SKM-1 (cell line): ENCODE data around the gene WDR5B.
"Not testable (repeated sequence)": the region's sequence is repeated elsewhere in the genome, so short reads cannot be mapped to it uniquely, and the experiment has no call there.

ENCODE experiments used
- DNase-seq: peaks from one replicate; lab custom pipeline; 2025; ENCODE audit not compliant: unreplicated experiment; lab: John Stamatoyannopoulos, UW

Gene WDR5B

DNA sequence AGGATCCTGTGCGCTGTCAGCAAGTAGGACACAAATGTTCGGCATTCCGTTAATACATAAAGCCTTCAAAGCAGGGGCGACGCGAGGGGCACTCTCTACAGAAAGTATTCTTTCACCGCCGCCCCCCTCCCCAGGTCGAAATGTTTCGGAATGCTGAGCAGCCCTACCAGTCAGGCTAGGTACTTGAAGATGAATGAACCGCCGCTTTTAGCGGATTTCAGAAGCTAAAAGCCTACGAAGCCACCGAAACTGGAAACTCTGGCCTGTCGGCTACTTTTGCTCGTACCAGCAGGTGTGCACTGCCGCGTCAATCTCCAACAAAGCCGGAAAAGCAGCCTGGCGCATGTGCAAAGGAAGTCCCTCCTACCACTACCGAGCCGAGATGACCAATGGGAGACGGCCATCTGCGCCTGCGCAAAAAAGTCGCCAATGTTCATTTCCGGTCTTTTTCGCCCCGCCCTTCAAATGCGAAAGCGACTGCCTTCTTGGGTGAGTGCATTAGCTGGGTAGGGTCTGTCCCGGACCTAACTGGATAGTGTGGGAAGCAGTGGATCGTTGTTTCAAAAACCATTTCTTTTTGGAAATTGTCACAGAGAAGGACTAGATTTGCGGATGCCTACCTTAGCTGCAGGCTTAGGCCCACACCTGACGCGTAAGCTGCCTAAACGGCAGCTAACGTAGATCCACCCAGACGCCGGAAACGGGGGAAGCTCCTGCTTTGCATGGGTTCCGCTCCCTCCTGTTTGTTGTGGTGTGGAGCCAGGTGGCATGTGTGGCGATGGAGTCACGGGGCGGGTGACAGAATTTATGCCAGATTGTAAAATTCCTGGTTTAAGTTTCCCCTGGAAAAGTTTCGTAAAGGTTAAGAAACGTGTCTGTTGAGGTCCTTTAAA, at the start of gene WDR5B:
Gene WDR5B, minus strand, starts transcription at position 301 of the 893 bp plus-strand sequence. CDS start 534 bp downstream, outside the sequence.
- no peak for DNase-seq

DNA sequence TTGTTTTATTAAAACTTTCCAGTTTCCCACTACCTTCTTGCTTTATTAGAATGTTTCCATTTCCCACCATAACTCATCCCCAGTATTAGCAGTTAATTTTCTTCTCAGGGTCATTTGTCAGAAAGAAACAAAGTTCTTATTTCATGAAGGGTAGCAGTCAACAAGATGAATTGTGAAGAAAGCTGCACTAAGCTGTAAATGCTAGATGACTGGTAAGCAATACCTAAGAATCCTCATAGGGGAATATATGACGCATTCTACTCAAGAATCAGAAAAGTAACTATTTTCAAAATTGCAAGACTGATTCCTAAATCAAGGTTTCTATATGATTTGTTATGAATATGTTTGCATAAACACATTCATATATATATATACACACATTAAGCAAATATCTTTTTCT, 48.8 kb upstream of the WDR5B start:
- DNase-seq: no peak

DNA sequence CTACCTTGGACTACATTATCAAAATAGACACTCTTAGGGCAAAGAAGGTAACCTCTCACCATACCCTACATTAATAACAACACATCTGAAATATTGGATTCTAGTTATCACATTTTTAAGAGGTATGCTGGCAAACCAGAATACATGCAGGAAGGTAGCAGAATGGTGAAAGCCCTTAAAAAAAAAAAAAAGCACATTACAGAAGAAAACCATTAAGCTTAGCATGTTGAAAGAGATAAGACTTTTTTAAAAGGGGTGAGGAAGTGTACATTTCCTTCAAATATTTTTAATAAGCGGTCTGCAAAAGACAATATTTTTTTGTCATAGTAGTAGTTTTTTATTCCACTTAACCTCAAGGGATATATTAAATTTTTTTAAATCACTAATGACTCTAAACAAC, 46.5 kb upstream of the WDR5B start:
- DNase-seq: no peak

DNA sequence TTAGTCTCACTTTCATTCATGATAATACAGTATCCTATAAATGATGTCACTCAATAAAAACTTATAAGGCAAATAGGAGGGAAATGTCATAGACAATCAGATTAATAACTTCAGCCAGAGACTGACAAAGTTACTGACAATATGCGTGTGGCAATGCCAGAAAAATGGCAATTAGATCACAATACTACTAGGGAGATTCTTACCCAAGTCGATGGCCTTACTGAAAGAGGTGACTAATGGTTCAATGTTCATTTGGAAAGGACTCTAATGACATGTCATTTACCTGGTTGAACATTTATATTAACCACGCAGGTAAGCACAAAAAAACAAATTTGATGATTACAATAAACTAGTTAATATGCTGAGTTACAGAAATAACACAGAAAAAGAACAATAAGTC, 45.9 kb upstream of the WDR5B start:
- no peak for DNase-seq

DNA sequence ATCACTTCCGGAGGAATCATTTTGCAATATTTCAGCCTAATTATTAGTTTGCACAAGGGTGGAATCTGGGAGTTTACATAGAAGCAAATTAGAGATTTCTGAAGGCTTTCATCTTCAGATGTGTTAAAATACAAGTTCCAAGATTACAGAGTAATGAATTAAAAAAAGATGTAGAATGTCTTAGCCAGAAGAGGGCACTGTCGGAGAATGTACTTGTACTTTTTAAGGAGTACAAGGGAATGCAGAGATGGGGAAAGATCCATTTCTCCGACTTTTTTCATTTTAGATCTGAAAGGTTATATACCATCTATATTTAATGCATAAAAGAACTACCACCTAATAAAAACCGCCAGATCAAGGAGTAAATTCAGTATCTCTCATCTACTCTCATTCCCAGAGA, 43.1 kb upstream of the WDR5B start:
- no peak for DNase-seq

DNA sequence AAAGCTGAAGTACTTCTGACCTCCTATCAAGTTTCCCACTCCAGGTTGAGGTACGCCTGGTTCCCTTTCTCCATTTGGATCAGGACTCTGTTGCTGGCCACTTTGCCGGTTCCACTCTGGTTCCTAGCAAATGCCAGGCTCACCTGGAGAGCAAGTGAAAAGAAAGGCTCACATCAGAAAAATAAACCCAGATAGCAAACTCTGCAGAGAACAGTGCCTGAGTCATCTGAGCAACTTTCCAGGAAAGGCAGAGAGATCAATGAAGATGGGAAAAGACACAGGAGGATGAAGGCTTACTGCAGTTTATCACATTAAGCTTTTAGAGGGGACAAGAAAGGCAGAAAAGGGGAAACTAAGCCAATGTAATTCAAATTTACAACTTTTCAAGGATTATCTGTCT, 41.8 kb upstream of the WDR5B start:
- no peak for DNase-seq

DNA sequence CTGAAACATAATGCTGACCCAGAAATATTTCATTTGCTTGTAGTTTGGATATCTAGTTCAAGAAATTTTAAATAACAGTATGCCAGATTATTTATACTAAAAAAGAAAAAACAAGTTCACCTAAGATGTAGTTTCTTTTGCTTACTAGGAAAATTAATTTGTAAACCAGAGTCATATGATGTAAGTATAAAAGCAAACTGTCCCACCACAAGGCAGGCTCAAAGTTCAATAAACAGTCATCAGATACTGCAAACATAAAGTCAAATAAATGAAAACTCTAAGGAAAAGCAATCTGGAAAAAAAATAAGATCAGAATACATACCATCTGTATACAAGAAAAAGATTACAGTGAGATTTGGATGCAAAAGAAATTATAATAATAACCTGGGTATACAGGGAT, 40.2 kb upstream of the WDR5B start:
- DNase-seq: no peak

DNA sequence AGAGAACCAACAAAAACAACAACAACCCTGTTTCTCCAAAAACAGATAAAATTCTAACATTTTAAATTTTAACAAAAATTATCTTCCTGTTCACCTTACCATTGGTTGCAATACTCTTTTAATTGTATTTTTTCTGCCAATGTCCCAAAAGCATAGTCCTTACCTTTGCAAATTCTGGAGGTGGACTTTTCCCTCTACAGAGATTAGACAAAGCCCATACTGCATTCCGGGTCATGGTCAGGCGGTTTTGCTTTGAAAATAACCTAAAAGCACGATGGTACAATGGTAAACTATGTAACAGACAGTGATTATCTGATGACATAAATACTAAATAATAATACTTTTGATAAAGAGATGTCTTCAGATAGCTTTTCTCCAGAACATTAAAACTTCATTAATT, 35.5 kb upstream of the WDR5B start:
- no peak for DNase-seq

DNA sequence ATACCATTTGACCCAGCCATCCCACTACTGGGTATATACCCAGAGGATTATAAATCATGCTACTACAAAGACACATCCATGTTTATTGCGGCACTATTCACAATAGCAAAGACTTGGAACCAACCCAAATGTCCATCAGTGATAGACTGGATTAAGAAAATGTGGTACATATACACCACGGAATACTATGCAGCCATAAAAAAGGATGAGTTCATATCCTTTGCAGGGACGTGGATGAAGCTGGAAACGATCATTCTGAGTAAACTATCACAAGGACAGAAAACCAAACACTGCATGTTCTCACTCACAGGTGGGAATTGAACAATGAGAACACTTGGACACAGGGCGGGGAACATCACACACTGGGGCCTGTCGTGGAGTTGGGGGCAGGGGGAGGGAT, 32.4 kb upstream of the WDR5B start:
- not testable (repeated sequence) for DNase-seq

DNA sequence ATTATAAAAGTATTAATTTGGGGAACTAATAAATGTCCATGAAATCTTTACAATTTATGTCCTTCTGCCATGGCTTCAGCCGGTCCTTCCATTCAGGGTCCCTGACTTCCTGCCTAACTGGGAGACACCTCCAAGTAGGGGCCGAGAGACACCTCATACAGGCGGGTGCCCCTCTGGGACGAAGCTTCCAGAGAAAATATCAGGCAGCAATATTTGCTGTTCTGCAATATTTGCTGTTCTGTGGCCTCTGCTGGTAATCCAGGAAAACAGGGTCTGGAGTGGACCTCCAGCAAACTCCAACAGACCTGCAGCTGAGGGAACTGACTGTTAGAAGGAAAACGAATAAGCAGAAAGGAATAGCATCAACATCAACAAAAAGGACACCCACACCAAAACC, 28.6 kb upstream of the WDR5B start:
- DNase-seq: not testable (repeated sequence)

DNA sequence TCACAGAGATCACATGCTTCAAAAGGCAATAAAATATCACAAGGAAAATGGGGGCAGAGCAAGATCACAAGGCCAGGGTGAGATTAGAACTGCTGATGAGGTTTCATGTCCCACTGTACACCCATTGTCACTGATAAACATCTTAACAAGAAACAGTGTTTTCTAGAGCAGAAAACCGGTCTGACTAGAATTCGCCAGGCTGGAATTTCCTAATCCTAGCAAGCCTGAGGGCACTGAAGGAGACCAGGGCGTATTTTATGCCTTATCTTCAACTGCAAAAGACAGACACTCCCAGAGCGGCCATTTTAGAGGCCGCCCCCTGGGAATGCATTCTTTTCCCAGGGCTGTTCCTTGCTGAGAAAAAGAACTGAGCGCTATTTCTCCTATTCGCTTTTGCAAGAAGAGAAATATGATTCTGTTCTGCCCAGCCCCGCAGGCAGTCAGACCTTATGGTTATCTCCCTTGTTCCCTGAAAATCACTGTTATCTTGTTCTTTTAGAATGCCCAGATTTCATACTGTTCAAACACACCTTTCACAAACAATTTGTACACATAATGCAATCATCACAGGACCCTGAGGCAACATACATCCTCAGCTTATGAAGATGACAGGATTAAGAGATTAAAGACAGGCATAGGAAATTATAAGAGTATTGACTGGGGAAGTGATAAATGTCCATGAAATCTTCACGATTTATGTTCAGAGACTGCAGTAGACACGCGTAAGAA, 28.1 kb upstream of the WDR5B start:
- DNase-seq: not testable (repeated sequence)

DNA sequence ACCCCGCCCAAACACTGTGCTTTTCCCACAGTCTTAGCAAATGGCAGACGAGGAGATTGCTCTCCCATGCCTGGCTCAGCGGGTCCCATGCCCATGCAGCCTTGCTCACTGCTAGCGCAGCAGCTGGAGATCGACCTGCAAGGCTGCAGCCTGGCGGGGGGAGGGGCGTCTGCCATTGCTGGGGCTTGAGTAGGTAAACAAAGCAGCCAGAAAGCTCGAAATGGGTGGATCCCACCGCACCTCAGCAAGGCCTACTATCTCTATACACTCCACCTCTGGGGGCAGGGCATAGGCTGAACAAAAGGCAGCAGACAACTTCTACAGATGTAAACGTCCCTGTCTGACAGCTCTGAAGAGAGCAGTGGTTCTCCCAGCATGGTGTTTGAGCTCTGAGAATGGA, 27.2 kb upstream of the WDR5B start:
- DNase-seq: no peak

DNA sequence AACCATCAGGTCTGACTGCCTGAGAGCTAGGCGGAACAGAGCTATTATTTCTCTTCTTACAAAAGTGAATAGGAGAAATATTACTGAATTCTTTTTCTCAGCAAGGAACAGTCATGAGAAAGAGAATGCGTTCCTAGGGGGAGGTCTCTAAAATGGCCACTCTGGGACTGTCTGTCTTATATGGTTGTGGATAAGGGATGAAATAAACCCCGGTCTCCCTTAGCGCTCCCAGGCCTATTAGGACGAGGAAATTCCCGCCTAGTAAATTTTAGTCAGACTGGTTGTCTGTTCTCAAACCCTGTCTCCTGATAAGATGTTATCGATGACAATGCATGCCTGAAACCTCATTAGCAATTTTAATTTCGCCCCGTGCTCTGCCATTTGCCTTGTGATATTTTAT, 20.1 kb upstream of the WDR5B start:
- no peak for DNase-seq

DNA sequence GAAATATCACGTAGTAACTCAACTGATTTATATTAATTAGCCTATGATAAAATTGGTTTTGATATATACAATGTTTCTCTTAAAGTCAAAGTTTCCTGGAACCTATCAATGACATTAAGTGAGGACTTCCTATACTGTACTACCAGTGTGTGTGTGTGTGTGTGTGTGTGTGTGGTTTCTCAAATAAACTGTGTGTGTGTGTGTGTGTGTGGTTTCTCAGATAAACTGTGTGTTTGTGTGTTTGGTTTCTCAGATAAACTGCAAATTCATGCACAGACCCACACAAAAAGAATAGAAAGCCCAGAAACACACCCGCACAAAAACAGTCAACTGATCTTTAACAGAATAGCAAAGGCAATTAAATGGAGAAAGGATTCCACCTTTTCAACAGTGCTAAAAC, 14.5 kb upstream of the WDR5B start:
- DNase-seq: no peak

DNA sequence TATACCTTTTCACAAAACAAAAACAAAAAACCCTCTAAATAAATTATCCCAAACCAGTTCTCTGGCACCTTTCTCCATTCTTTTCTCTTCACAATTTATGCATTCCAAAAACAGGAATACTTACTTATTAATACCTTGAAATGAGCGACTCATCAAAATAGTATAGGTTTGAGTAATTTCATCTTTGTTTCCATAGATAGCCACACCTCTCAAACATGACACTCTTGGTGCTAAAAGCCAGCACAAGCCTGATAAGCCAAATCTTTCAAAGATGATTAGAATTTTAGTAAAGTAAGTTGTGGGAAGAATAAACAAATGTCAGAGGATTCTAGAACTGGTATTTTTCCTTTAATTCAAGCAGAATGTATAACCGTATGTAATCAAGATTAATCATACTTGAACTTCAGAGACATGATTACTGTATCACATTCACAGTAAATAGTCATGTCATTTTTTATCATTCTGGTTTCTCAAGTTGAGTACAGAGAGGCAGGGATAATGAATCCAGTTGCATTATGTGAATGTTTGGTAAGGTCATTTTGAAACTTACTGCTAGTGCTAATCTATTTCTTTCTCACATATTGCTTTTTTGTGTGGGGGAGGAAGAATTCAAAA, 12.1 kb upstream of the WDR5B start:
- DNase-seq: no peak

DNA sequence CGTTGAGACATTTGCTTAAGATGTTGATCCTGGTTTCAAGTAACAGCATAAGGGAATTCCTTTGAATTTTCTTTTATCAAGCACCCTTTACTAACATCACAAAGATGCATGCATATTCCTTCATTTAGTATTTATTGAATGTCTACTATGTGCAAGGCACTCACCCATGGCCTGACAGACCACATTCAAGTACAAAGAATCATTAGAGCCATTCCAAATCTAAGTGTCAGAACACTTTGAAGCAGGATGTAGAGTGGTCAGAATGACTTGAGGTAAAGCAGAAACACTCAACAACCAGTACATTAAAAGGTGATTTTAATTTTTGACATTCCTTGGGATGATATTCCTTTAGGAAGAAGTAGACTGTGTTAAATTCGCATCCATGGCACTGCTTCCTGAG, 6.0 kb upstream of the WDR5B start:
- no peak for DNase-seq

DNA sequence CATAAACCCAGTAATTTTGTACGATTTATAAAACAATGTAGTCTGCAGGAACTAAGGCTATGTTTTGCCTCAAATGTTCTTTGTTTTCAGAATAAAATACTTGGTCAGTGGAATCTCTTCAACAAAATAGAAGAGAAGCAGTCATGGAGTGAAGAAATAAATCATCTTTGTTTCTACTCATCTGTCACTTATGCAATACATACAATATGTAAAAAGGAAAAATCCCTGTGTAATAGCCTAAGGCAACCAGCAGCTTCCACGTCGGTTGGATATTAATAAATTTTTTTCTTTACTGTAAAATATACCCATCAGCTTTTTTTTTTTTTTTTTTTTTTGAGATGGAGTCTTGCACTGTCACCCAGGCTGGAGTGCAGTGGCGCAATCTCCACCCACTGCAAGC, 5.2 kb upstream of the WDR5B start:
- no peak for DNase-seq

DNA sequence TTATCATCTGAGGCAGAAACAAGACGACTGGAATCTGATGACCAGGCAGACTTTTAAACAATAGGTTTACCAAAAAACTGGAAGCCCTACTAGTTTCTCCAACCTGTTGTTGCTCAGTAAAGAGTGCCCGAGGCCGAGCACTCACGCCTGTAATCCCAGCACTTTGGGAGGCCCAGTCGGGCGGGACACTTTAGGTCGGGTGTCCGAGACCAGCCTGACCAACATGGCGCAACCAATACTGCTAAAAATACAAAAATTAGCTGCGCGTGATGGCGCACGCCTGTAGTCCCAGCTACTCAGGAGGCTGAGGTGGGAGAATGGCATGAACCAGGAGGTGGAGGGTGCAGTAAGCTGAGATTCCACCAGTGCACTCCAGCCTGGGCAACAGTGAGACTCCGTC, 1.1 kb upstream of the WDR5B start:
- DNase-seq: no peak

DNA sequence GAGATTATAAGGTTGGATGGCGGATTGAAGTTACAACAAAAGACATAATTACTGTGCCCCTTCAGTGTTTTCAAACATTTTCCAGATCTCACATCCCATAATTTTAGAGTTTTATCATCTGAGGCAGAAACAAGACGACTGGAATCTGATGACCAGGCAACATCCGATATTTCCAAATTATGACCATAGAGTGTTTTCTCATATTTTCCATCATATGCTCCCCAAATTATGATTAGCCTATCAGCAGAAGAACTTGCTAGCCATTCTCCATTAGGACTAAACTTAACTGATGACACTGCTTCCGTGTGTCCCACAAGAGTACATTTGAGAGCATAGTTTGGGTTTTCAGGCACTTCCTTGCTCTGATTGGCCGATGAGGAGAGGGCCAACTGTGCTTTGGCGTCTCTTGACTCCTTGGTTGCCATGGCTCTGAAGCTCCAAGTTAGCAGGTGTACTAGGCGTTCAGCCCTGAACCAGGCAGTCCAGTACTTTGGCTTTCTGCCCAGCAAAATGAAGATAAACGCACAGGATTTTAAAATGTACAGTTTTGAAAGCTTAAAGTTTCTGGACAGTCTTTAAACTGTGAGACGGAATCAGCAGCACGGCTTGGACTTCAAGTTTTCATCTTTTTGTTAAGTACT, 638 bp downstream of the WDR5B start:
- DNase-seq: no peak

DNA sequence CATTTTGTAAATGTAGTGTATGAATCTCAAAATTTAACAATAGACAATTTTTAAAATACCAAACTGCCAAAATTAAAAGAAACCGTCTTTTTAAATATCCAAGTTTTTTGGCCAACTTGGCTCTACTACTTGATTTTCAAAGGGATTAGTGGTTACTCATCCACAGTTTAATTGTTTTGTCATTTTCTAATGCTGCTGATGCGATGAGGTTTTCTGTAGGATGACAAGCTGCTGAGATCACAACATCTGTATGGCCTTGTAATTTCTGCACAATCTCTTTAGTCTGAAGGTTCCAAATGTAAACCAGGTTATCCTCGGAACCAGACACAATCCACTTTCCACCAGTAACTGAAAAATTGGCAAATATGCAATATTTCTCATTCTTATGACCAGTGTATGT, 1.5 kb downstream of the WDR5B start:
- DNase-seq: no peak

DNA sequence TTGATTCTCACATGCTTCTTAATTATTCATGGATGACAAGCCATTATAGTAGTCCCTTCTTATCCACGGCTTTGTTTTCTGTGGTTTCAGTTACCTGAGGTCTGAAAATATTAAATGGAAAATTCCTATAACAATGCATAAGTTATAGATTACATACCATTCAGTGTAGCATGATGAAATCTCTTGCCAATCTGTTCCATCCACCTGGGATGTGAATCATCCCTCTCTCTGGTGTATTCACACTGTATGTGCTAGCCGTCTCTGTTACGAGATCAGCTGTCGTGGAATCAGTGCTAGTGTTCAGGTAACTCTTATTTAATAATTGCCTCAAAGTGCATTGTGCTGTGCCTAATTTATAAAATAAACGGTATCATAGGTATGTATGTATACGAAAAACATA, 5.2 kb downstream of the WDR5B start:
- DNase-seq: no peak

DNA sequence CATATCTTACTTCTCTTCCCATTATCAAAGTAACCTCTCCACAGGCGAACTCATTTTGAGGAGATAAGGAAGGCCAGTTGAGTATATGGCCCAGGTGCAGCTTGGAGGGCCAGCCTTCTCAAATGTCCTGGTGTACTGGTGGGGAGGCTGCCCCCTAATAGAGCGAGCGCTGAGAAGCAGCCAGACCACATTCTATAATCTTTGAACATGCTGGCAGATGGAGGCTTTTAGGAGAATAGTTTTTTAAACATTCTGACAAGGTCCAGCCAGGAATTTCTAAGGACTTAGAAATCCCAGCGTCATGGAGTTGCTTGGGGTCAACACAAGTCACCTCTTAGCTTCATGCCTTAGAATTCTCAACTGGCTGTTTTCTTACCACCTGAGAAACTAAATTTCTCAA, 5.8 kb downstream of the WDR5B start:
- no peak for DNase-seq
